Kidney glomerular epithelial cell (primary cell): ENCODE data around the gene SPRED1.

Experiments
- DNase-seq: peaks from one replicate; lab custom pipeline; 2025; lab: John Stamatoyannopoulos, UW

Gene SPRED1

GRCh38 chr15:38252481-38253350, at the start of gene SPRED1:
Gene SPRED1, plus strand, starts transcription at chr15:38252836. Its CDS starts 350 bp downstream, at chr15:38253186.
- DNase-seq, result peak; percentile 28

- no peak for DNase-seq
Measured at GRCh38 chr15:38205526-38206272, 46.9 kb upstream of the SPRED1 start.

GRCh38 chr15:38207621-38208020, 45.0 kb upstream of the SPRED1 start:
- DNase-seq, result no peak

- no peak for DNase-seq
Measured at GRCh38 chr15:38208206-38208605, 44.4 kb upstream of the SPRED1 start.

- DNase-seq, result no peak
Measured at GRCh38 chr15:38208779-38209178, 43.9 kb upstream of the SPRED1 start.

- no peak for DNase-seq
Measured at GRCh38 chr15:38211249-38211648, 41.4 kb upstream of the SPRED1 start.

- no peak for DNase-seq
Measured at GRCh38 chr15:38211811-38212210, 40.8 kb upstream of the SPRED1 start.

- no peak for DNase-seq
Measured at GRCh38 chr15:38212729-38213351, 39.8 kb upstream of the SPRED1 start.

GRCh38 chr15:38213356-38213755, 39.3 kb upstream of the SPRED1 start:
- DNase-seq, result no peak

GRCh38 chr15:38215707-38216106, 36.9 kb upstream of the SPRED1 start:
- DNase-seq, result no peak

GRCh38 chr15:38216763-38217162, 35.9 kb upstream of the SPRED1 start:
- no peak for DNase-seq

GRCh38 chr15:38217191-38217595, 35.4 kb upstream of the SPRED1 start:
- peak; percentile 40 for DNase-seq

- DNase-seq, result no peak
Measured at GRCh38 chr15:38217788-38218609, 34.6 kb upstream of the SPRED1 start.

- no peak for DNase-seq
Measured at GRCh38 chr15:38220606-38221273, 31.9 kb upstream of the SPRED1 start.

GRCh38 chr15:38224486-38224885, 28.1 kb upstream of the SPRED1 start:
- DNase-seq, result no peak

- DNase-seq, result no peak
Measured at GRCh38 chr15:38225381-38225780, 27.3 kb upstream of the SPRED1 start.

GRCh38 chr15:38226608-38227266, 25.9 kb upstream of the SPRED1 start:
- peak; percentile 93 for DNase-seq

- DNase-seq, result no peak
Measured at GRCh38 chr15:38227941-38228340, 24.7 kb upstream of the SPRED1 start.

GRCh38 chr15:38228618-38229017, 24.0 kb upstream of the SPRED1 start:
- DNase-seq, result no peak

- DNase-seq, result no peak
Measured at GRCh38 chr15:38229705-38230310, 22.8 kb upstream of the SPRED1 start.
